NCI-H2227 (cell line): ENCODE results near the gene PAQR6.
A peak's percentile ranks its signal among the peaks of the same experiment; 100 is the strongest.

Source experiments
- DNase-seq: peaks from one replicate; lab custom pipeline; 2025; ENCODE audit not compliant: unreplicated experiment; lab: John Stamatoyannopoulos, UW

Gene PAQR6

DNA sequence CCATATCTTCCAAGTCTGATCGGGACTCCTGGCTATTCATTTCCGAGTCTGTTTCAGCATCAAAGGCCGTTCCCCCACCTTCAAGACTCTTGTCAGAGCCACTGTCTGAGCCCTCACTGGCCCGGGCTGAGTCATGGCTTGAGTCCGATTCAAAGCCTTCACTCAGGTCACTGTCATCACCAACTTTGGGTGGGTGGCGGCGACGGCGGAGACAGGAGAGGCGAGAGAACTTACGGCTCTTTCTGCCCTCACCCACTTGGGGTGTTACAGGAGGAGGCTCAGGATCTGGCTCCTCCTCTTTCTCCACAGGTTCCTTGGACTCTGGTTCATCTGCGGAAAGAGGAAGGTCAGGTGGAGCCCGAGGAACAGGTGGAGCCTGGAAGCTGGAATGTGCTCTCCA, 18.2 kb upstream of the PAQR6 start:
- DNase-seq: no peak

DNA sequence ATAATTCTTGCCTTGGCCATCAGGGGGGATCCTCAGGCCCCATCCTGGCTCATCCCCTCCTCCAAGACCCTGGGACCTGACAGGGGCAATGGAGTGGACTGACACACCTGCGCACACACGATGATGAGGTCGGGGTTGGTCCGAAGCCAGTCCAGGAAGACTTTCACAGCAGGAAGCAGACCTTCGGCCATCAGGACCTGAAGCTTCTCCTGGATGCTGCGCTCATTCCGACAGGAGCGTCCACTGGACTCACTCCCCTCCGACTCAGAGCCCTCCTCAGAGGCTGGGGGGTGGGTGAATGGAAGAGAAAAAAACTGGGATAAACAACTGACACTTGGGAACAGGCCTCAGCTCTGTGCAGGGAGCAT, 15.4 kb upstream of the PAQR6 start:
- DNase-seq: no peak

DNA sequence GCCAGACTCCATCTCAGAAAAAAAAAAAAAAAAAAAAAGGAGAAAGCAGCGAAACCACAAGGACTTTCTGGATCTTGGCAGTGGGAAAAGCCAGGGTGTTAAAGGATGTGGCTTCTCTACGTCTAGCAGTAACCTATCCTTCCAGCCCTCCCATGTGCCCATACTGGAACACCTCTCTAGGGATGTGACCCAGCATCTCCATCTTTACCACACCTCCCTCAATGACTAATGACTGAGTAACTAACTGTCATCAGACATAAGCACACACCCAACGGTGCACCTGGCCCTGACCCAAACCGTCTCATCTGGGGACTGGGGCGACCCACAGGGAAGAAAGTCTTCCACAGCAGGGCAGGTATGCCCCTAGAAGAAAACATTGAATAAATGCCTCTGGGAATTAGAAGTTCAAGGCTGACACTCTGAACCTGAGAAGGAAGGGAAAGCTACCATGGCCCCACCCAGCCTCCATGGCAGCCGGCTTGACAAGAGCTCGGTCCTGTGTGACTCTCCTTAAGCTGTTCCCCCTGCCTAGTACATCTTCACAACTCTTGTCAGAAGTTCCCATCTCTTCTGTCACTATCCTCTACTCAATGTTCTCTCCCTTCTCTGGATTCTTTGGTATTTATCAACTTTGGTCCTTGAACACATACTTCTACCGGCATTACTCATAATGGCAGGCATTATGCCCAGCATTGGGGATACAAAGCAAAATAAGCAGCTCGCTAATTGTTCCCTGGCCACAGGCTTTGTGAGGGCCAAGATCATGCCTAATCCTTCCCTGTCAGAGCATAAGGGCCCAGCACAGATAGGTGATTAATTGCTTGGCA, 14.8 kb upstream of the PAQR6 start:
- DNase-seq: no peak

DNA sequence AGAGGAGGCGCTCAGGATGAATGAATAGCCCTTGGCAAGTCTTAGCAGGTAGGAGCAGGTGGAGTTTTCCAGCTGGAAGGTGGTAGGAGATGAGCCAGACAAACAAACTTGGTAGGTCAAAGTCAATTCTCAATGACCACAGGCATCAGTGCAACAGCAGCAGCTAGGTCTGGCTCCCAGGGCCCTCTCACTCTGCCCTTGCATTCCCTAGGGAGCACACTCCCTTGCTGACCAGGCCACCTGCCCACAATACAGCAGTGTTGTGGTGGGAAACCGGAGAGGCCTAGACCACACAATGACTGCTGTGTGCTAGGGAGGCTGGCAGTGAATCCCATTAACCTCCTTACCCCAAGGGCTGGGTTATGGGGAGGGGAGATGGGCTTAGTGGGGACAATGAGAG, 13.0 kb upstream of the PAQR6 start:
- DNase-seq: no peak

DNA sequence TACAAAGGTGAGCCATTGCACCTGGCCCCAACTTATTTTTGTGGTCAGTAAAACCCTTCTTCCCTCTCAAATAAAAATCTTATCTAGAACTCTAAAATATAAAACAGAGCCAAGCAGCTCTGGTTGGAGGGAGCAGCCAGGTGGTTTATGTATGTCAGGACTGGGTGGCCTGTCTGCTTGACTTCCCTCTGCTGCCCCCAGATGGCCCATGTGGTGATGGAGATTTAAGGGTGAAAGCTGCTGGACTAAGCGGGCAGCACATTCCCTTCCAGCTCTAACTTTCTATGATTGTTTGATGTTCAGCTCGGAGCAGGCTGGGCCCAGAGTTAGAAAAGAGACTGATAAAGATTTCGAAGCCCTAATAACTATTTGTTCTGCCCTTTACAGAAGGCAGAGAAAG, 11.9 kb upstream of the PAQR6 start:
- no peak for DNase-seq

DNA sequence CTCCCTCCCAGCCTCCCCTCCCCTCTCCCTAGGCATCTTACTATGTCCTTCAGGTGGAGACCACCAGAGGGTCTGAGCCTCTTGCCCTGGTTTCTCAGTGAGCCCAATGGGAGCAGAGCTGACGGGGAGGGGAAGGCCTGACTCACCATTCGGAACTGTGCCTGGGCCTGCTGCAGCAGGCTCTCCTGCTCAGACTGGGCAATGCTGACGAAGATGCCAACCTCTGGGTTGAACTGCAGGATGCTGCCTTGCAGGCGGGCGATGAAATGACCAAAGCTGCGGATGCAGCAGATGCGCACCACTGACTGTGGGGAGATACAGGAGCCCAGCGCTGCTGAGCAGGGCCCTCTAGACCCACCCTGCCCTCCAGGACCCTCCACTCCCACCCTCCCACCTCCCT, 11.0 kb upstream of the PAQR6 start:
- DNase-seq: no peak

DNA sequence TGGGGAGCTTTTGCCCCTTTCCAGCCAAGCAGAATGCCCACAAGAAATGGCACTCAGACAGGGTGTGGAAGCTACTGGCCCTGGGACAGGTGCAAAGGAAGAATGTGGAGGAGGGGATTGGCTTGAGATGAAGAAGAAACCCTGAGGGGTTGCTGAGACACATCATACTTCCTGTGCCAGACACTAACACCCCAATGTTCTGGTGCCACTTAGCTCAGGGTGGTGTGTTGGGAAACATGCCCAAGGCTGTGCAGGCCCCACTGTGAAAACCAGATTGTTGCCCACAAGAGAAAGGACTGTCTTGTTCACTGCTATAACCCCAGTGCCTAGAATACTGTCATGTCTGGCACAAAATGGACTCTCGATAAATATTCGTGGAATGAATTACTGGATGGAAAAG, 9.9 kb upstream of the PAQR6 start:
- DNase-seq: no peak

DNA sequence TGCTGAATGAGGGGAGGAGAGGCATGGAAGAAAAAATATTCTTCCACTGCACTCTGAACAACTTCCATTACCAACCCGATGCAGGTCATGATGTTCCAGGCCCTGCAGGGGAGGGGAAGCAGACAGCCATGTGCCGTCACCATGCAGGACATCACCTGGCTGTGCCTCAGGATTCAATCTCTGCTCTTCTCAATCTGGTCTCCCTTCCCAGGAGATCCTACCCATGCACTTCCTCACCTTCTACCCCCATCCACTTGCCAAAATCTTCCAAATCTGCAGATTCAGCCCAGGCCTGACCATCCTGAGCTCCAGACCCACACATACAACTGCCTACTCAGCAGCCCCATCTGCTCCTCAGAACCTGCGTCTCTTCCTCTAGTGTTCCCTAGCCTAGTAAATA, 5.8 kb upstream of the PAQR6 start:
- DNase-seq: no peak

DNA sequence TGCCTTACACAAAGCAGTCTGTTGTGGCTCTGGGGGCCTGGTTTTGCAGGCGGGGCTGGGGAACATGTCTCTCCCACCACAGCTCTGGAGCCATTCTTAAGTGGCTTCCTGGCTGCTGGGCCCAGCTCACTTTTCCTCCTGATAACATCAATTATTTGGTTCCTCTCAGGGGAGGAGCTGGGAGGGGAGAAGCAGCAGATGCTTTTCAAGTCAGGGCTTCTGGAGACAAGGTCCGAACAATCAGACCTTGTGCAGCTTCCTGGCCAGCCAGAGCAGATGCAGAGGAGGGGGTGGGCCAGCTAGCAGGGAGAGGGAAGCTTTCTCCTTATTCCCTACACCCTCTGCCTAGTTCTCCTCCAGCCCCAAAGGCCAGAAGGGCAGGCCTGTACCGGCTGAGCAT, 3.7 kb upstream of the PAQR6 start:
- DNase-seq: peak; percentile 85

DNA sequence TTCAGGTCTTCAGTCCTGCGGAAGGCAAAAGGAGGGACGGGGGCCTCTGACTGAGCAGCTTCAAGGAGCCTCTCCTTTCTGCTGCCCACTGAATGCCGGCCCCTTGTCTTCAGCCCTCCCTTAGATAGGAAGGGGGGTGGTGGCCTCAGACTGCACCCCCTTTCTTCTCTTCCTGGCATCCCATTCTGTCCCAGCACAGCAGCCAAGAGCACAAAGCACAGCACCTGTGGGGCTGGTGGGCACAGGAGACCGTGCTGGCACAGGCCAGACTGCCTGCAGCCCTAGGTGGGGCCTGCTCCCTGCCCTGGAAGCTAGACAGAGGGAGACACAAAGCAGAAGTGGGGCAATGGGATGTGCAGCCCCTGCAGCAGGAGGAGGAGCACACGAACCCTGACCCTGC, 1.7 kb upstream of the PAQR6 start:
- no peak for DNase-seq

DNA sequence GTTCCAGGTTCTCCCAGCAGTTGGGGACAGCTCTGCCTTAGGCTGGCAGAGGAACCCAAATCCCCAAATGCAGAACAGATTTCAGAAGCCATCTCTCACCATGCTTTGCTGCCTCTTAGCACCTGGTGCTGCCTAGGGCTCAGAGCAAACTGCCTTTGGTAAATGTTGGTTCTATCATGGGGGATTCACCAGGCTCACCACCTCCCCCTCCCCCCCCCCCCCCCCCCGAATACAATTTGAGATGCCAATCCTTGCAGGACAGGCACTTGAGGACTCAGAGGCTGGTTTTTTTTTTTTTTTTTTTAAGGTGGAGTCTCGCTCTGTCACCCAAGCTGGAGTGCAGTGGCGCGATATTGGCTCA, 447 bp upstream of the PAQR6 start:
- no peak for DNase-seq

DNA sequence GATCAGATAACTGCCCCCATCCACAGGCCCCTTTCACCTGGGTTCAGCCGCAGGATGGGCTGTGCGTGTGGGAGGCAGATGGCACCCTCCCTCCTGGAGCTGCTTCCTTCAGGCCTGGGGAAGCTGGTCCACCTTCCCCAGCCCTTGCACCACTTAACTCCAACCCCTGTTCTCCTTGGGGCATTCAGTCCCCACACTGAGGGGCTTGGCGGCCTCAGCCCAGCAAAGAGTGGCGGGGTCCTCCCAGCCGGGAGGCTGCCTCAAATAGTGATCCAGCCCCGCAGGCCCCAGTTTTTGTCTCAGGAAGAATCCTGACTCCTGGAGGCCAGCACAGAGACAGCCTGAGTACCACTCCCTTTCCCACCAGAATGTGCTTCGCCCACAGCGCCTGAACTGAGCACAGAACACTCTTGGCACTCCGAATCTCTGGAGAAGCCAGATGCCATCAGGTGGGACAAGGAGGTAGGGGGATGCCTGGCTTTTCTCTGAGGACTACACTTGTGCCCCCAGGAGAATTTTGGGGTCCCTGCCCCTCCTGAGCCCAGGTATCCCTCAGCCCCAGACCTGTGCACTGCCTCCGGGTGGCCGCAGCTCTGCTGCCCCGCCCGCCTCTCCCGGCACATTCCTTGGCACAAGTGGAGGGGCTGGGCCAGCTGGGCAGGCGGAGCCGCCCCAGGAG, 936 bp downstream of the PAQR6 start:
- DNase-seq: no peak

DNA sequence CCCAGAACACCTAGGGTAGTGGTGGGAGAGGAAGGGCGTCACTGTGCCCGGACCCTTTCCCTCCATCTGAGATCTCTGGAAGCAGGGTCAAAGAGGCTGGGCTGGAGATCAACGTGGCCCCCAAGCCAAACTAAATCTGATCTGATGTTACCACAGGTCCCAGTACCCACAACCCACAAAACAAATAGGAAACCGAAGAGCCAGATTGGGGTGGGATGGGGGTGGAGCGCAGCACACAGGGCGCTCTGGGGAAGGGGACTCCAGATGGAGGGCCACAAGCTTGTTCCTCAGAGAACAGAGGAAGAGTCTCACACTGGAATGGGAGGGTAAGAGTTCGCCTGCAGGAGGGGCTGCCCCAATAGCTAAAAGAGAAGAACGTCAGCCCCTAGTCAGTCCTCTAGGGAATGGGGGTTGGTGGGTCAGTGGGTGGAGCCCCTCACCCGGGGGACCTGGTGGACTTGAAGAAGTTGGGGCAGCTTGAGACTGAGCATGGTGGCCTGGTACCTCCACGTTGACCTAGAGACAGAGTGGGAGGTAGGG, 1.5 kb downstream of the PAQR6 start:
- DNase-seq: no peak

DNA sequence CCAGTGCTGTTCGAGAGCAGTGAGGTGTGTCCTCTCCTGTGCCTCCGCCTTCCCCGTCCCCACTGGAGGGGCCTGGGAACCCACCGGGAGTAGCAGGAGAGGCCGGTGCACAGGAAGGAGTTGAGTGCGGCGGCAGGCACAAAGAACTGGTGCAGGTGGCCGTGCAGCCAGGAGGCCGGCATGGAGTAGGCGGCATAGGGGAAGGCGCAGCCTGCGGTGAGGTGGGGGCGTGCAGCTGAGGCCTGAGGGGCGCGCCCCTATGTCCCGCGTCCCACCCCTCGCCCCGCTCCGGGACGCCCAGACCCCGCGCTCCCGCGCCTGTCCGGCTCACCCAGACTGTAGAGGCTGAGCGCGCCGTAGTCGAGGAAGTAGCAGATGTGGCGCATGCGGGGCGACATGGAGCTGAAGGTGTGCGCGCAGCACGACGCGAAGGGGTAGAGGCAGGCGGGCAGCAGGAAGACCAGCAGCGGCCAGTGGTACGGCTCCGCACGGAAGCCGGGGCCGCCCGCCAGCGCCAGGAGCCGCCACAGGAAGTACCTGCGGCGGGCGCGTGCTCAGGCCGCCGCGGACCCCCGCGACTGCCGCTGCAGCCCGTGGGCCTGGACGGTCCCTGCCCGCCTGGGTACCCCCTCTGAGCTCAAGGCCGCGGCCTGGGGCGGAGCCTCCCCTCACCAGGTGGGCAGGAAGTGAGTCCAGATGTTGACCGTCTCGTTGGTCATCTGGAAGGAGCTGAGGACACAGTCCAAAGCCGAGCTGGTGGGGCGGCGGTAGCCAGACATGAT, 2.2 kb downstream of the PAQR6 start:
- no peak for DNase-seq

DNA sequence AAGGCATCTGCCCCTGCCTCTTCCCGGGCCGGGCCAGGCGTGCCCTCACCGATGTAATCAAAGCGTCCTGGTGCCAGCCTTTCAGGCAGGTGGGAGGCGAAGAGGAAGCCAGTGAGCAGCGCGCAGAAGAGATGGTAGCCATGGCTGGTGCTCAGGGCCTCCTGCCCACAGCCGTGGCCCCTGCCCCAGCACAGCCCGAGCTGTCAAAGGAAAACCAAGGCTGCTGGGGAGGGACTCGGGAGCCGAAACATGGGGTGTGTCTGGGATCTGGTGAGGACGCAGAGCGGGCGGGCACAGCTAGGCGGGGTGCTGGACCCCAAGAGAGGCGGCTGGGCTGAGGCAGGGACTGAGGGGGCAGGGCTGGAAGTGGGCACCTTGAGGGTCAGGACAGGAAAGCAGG, 3.1 kb downstream of the PAQR6 start:
- no peak for DNase-seq

DNA sequence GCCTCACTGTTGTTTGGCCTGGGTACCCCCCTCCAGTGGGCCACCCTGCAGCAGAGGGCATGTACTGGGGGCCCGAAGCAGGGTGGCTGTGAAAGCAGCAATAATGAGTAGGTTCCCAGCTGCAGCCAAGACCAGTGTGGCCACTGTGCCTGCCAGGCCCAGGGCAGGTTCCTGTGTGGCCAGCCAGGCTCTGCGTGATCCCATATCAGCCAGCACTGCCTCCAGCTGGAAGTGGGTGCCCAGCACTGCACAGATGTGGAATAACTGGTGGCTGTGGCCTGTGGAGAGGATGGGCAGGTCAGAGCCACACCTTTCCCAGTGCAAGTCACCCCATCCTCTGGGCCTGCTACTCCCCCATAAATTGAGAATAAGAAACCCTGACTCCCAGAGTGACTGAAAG, 3.7 kb downstream of the PAQR6 start:
- DNase-seq: no peak

DNA sequence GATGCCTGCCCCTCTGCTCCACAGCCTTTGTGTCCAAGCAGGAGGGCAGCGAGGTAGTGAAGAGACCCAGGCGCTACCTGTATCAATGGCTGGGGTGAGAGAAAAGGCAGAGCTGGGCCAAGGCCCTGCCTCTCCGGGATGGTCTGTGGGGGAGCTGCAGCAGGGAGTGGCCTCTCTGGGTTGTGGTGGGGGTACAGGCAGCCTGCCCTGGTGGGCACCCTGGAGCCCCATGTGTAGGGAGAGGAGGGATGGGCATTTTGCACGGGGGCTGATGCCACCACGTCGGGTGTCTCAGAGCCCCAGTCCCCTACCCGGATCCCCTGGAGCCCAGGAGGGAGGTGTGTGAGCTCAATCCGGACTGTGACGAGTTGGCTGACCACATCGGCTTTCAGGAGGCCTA, 5.1 kb downstream of the PAQR6 start:
- no peak for DNase-seq

DNA sequence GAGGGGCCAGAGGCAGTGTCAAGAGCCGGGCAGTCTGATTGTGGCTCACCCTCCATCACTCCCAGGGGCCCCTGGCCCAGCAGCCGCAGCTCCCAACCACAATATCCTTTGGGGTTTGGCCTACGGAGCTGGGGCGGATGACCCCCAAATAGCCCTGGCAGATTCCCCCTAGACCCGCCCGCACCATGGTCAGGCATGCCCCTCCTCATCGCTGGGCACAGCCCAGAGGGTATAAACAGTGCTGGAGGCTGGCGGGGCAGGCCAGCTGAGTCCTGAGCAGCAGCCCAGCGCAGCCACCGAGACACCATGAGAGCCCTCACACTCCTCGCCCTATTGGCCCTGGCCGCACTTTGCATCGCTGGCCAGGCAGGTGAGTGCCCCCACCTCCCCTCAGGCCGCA, 5.9 kb downstream of the PAQR6 start, which contains the start of gene BGLAP:
Gene BGLAP (plus strand): TSS at position 259 of the 400 bp plus-strand sequence. CDS start 48 bp downstream, at position 307.
- DNase-seq: no peak

DNA sequence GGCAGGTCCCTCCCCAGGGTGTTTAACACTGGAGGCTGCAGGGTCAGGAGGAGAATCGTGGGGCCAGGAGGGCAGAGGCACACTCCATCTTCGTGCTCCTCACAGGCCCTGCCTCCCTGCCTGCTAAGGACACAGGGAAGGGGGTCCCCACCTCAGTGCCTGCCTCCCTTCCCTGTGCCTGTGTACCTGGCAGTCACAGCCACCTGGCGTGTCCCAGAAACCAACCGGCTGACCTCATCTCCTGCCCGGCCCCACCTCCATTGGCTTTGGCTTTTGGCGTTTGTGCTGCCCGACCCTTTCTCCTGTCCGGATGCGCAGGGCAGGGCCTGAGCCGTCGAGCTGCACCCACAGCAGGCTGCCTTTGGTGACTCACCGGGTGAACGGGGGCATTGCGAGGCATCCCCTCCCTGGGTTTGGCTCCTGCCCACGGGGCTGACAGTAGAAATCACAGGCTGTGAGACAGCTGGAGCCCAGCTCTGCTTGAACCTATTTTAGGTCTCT, 6.5 kb downstream of the PAQR6 start:
- DNase-seq: no peak

DNA sequence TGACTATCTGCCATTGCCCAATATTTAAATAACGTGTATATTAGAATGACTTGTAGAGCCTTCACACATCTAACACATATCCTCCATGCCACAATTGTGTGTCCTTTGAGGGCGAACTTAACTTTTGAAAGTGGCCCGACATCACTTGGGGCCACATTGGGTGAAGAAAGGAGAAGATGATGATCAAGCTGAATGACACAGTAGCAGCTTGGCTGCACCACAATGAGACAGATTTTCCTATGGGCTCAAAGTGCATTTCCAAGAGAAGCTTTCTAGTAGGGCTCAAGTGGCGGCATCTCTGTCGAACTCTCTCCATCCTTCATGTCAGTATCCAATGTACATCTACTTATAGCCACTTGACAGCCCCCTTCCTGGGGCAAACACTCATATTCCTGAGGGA, 9.6 kb downstream of the PAQR6 start:
- no peak for DNase-seq

DNA sequence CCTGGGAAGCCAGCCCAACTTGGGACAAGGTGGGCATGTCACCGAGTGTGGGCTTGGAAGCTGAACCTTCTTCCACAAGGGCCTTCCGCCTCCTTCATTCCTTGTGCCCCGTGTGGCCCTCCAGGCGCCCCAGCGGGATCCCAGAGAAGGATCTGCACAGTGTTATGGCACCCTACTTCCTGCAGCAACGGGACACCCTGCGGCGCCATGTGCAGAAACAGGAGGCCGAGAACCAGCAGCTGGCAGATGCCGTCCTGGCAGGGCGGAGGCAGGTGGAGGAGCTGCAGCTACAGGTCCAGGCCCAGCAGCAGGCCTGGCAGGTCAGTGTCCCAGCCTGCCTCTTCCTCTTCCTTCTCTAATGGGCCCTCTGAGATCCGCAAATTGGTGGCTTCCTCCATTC, 11.7 kb downstream of the PAQR6 start:
- DNase-seq: no peak
